Measurements from ENCODE around the gene SPOCK1.

SPOCK1 gene

DNA sequence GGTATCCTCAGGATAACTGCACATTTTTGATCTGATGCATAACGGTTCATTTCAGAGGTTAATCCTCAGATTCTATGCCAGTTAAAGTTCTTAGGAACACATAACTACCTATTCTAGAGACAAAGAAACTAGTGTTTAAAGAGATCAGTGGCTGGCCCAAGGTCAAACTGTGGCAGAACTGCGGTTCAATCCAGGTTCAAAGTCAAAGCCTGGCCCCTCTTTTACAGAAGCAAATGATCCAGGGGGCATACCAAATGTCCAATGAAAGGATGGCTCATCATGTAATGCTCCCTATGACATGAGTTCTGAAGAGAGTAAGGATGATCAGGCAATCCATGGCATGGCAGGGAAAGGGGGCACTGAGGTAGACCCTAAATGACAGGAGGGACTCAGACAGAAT, 283.3 kb downstream of the SPOCK1 start:
- no peak for DNase-seq

- no peak for DNase-seq
Observed at GRCh38 chr5:137215261-137215660, 283.9 kb downstream of the SPOCK1 start.

- no peak for DNase-seq
Observed at GRCh38 chr5:137214446-137215189, 284.5 kb downstream of the SPOCK1 start.

GRCh38 chr5:137212471-137212870, 286.7 kb downstream of the SPOCK1 start:
- no peak for DNase-seq

- DNase-seq: no peak
Observed at GRCh38 chr5:137209232-137209809, 289.8 kb downstream of the SPOCK1 start.

GRCh38 chr5:137207023-137207760, 291.9 kb downstream of the SPOCK1 start:
- no peak for DNase-seq

DNA sequence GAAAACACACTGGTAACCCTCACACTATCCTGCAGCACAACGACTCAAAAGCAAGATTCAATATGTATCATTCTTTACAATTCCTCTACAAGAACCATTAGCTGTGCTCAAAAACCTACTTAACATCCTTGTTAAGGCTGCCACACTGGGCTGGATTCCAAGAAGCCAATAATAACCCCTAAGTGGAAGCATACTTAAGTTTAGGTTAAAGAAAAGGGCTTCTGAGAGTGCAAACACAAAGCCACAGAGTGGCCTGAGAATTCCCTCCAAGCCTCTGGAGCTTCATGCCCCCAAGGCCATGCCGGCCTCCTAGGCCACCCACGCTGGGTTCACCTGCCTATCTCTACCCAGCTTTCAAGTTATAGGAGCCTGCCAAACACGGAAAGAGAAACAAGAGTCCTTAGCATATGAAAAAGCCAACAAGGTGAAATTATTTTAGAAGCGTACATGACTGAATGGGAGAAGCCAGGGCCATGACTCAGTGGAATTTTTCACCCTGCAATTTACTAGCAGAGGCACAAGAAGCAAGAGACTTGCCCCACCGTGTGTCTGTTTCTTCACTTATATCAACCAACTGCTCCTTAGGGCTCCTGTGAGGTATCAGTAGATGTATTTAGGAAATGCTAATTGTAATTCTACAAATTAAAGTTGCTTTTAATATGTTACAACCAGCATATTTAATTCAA, 293.0 kb downstream of the SPOCK1 start:
- DNase-seq: no peak

GRCh38 chr5:137205231-137206027, 293.7 kb downstream of the SPOCK1 start:
- DNase-seq: no peak

DNA sequence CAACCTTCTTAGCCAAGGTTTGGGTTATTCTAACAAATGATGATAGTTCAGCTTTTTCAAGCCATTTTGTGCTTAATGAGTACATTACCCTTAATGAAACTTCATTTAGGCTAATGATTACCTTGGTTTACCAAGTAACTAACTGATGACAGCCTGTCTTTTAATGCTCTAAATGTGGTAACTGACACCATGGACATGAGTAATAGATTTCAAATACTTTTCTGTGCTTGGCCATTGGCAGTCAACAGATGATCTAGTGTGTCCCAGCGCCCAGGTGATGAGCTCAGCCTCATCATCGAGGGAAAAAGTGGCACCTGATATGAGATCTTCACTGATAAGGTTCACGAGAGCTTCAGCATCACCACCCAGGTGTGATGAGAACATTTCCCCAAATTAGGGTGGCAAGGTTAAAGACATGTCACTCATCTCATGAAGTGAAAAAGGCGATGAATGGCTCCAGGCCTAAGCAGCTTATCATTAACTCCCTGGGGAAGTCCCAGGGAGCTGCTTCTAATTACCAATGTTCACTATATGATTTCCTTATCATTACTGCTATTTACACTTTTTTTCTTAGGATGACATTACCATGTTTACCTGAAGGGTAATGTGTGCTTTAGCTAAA, 296.0 kb downstream of the SPOCK1 start:
- no peak for DNase-seq

DNA sequence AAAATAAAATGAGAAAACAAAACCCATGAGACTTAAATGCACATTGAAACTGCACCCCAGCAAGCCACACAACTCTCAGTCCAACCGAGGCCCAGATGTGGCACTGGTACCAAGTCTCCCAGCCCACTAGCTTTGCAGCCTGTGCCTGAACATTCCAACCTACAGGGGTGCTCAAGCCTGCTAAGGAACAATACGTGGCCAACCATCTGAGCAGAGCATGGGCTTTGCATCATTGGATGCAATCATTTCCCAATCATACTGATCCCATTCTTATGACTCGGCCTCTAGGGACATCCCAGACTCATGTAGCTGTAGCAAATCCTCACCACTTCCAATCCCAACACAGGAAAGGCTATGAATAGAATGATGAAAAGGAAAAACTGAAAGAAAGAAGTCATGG, 297.2 kb downstream of the SPOCK1 start:
- peak; percentile 22 for DNase-seq

DNA sequence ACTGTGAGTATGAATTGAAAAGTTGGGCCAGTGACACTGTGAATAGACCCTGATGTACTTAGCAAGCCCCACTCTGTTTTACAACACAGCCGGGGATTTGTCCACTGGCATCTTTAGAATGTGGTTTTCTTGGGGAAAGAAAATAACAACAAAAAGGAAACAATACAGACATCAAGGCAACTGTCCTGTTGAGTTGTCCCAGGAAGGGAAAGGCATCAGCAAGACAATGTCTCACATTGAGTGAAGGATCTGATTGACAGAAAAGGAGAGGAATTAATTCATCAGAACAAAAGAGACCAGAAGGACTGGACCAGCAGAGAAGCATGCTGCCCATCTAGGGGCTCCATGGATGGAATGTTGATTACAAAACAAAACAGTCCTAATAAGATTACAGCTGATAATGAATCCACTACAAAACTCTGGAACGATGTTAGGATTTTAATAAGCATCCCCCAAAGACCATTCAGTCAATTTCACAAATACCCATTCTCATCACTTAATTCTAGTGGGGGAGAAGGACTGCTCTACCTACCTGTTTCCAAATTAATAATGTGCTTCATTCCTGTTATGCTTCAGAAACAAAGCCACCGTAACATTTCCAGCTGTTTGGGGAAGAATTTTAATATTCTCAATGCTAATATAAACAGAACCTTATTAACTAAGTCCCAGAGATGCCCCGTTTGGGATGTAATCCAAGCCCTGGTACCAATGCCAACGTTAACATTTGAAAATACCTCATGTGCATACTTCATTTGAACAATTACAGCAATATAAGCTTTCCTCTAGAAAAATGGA, 298.0 kb downstream of the SPOCK1 start:
- no peak for DNase-seq

DNA sequence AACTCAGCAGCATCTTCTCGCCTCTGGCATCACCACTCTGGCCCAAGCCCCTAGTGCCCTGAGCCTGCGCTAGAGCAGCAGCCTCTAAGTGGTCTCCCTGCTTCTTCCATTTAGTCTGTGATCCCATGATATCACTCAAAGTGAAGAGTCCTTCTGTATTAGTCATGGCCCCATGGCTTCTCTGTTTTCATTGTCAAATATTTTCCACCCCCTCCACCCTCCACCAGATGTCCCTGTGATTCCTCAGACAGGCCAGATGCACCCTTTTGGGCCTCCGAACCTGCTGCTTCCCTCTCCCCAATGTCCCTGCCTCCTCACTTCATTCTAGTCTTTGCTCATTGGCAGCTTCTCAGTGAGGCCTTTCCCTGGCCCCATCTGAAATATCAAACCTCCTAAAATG, 299.2 kb downstream of the SPOCK1 start:
- DNase-seq: no peak

DNA sequence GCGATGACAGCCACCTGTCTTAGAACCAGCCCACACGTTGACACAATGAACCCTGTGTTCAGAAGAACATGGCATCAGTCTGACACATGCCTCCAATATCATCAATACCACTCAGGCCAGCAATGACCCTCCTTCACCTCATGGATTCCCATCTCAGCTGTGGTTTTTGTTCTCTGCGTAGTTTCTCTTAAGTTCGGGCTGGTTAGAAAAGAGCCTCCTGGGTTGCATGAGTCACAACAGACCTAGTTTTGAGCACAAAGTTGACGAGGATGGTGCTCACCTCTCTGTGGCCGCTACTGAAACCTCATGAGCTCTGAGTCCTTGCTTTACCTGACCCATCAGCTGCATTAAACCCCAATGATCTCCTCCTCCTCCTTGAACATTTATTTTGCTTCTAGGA, 299.9 kb downstream of the SPOCK1 start:
- no peak for DNase-seq

DNA sequence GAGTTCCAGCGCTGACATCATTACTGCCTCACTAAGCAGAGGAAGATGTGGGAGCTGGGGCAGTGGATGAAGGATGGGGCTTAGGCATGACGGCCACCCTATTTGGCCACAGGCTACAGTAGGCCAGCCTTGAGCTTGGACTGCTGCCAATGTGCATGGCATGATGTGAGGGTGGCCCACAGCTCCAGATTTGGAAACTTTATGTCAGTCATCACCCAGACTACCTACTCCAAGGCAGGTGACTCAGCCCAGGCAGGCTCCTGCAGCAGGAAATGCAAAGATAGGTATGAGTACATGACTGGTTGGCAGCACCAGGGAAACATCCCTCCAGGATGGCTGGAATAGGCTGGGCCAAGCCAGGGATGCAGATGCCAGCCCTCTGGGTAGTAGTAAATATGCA, 303.6 kb downstream of the SPOCK1 start:
- DNase-seq: no peak

- no peak for DNase-seq
Observed at GRCh38 chr5:137194300-137194699, 304.8 kb downstream of the SPOCK1 start.

GRCh38 chr5:137192293-137192743, 306.8 kb downstream of the SPOCK1 start:
- DNase-seq: no peak

GRCh38 chr5:137191179-137191578, 307.9 kb downstream of the SPOCK1 start:
- DNase-seq: no peak

DNA sequence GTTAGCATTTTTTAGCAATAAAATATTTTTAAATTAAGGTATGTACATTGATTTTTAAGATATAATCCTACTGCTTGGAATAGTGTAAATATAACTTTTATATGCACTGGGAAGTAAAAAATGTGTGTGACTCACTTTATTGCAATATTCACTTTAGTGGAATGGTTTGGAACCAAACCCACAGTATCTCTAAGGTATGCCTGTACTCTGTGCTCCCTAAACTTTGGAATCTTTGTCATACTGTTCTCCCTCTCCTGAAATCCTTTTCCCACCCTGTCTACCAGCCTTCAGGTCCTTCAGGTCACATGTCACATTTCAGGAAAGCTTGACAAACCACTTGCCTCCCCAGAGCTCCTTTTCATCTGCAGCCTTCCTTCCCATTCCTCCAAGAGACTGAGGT, 308.7 kb downstream of the SPOCK1 start:
- DNase-seq: no peak

DNA sequence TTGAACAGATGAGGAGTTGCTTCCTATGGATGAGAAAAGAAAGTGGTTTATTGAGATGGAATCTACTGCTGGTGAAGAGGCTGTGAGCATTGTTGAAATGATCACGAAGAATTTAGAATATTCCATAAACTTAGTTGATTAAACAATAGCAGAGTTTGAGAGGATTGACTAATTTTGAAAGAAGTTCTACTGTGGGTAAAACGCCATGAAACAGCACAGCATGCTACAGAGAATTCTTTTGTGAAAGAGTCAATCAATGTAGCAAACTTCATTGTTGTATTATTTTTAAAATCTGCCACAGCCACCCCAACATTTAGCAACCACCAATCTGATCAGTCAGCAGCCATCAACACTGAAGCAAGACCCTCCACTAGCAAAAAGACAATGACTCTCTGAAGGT, 309.1 kb downstream of the SPOCK1 start:
- no peak for DNase-seq

DNA sequence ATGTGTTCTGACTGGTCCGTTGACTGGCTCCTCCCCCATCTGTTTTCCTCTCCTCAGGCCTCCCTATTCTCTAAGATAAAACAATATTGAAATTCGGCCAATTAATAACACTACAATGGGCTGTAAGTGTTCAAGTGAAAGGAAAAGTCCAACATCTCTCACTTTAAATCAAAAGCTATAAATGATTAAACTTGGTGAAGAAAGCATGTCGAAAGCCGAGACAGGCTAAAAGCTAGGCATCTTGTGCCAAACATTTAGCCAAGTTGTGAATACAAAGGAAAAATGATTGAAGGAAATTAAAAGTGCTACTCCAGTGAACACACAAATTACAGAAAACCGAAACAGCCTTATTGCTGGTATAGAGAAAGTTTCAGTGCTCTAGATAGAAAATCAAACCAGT, 310.6 kb downstream of the SPOCK1 start:
- DNase-seq: no peak

DNA sequence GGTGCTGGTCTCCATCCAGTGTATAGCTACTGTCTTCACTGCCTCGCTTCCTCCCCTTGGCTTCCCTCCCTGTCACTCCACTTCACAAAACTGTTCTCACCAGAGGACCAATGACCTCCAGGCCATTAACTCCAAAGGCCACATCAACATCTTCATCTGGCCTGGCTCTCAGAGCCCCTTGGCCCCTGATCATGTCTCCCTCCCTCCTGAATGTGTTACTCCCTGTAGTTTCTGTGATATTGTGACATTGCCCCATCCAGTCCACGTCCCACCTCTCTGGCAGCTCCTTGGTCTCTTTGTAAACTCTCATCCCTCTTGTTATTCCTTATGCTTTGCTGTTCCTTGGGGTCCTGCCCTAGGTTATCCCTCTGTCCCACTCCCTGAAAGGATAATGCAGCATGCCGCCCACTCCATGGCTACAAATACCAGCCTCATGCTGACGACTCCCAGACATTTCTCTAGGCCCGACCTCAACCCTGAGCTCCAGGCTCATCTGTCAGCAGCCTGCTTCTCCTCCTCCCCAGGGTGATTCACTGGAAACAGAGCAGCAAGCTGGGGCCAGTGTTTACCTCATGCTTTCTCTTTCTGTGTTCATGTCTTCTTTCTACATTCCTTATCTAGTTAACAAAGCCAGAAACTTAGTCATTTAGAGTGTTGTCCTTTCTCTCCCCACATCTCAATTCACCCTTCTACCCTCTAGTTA, 312.2 kb downstream of the SPOCK1 start:
- DNase-seq: peak; percentile 16
